GM19438 (cell line): ENCODE data around the gene ZNF772.

ENCODE experiments used
- ATAC-seq: cut with Tn5 transposase; IDR thresholded peaks from one replicate; pipeline ENCODE4 v1.9.1; 2021; ENCODE audit warnings: low read depth; ENCODE audit not compliant: unreplicated experiment

ZNF772 gene

GRCh38 chr19:57436417-57436816, 40.9 kb downstream of the ZNF772 start:
- no peak for ATAC-seq

GRCh38 chr19:57435062-57435978, 42.0 kb downstream of the ZNF772 start, which contains the start of gene ZNF749:
Gene ZNF749, plus strand, starts transcription at chr19:57435325. Its CDS starts 254 bp downstream, at chr19:57435579.
- peak; percentile 97 for ATAC-seq

GRCh38 chr19:57434386-57435061, 42.8 kb downstream of the ZNF772 start:
- peak; percentile 12 for ATAC-seq

- ATAC-seq = no peak
Measured at GRCh38 chr19:57421037-57421436, 56.3 kb downstream of the ZNF772 start.

- ATAC-seq = no peak
Measured at GRCh38 chr19:57419439-57419838, 57.9 kb downstream of the ZNF772 start.
